GM18858 (cell line): ENCODE measurements around the gene NDUFA5.
A peak's percentile ranks its signal among the peaks of the same experiment; 100 is the strongest.
"Not testable (repeated sequence)": the region's sequence is repeated elsewhere in the genome, so short reads cannot be mapped to it uniquely, and the experiment has no call there.

Experiments used
- ATAC-seq: cut with Tn5 transposase; IDR thresholded peaks from one replicate; pipeline ENCODE4 v1.9.1; 2021; ENCODE audit not compliant: unreplicated experiment

NDUFA5 gene

DNA sequence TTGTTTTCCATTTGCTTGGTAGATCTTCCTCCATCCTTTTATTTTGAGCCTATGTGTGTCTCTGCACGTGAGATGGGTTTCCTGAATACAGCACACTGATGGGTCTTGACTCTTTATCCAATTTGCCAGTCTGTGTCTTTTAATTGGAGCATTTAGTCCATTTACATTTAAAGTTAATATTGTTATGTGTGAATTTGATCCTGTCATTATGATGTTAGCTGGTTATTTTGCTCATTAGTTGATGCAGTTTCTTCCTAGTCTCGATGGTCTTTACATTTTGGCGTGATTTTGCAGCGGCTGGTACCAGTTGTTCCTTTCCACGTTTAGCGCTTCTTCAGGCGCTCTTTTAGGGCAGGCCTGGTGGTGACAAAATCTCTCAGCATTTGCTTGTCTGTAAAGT lies 31.1 kb downstream of the NDUFA5 start:
- ATAC-seq: not testable (repeated sequence)

- ATAC-seq: no peak
Measured at GRCh38 chr7:123522066-123522465, 35.6 kb downstream of the NDUFA5 start.

DNA sequence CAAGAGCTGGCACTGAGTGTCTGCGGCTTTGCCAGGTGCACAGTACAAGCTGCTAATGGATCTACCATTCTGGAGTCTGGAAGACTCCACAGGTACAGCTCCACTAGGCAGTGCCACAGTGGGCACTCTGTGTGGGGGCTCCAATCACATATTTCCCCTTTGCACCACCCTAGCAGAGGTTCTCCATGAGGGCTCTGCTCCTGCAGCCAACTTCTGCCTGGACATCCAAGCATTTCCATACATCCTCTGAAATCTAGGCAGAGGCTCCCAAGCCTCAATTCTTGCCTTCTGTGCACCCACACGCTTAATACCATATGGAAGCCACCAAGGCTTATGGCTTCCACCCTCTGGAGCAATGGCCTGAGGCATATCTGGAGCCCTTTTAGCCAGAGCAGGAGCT lies 52.4 kb downstream of the NDUFA5 start:
- no peak for ATAC-seq

DNA sequence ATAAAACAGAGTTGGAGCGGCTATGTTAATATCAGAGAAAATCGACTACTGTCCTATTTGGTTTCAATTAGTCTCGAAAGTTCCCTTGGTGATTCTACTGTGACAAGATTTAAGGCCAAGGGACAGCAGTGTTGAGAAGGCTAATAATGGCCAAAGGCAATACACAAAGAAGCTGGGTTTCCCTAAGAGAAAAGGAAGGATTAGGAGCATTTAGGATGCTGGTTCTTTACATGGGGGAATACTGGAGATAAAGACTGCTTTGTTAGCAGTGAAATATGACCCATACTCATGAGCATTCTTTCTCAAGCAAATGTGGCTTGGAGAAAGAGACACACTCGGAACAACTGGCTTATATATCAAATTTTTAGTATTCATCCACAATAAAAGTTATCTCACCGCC lies 55.4 kb downstream of the NDUFA5 start:
- ATAC-seq: no peak

GRCh38 chr7:123500878-123501489 lies 56.6 kb downstream of the NDUFA5 start:
- no peak for ATAC-seq

- no peak for ATAC-seq
Measured at GRCh38 chr7:123499211-123499970, 58.2 kb downstream of the NDUFA5 start.

DNA sequence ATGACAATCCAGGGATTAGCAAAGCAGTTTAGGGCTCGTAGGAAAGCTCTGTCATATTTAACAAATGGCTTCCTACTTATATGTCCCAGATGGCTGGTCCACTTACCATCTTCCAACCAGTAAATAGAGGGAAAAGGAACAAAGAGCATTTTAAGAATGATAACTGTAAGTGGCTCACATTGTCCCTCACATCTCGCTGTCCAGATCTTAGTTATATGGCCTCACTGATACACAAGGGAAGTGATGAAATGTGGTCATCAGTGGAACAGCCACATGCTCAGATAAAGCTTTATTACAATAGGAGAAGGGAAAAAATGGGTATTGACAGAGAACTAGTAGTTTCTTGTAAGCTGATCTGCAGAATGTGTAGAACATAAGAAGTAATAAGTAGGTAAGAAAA lies 59.0 kb downstream of the NDUFA5 start:
- no peak for ATAC-seq

- no peak for ATAC-seq
Measured at GRCh38 chr7:123498031-123498430, 59.6 kb downstream of the NDUFA5 start.

GRCh38 chr7:123494193-123494796 lies 63.3 kb downstream of the NDUFA5 start:
- peak; percentile 73 for ATAC-seq

GRCh38 chr7:123492485-123492884 lies 65.1 kb downstream of the NDUFA5 start:
- peak; percentile 72 for ATAC-seq
